ENCODE results near the gene SLC9C2.
"Not testable (repeated sequence)": the region's sequence is repeated elsewhere in the genome, so short reads cannot be mapped to it uniquely, and the experiment has no call there.

Gene SLC9C2

GRCh38 chr1:173467426-173467825, 135.4 kb downstream of the SLC9C2 start:
- Histone ChIP-seq H3K79me2 (ENCODE audit: low read length) (no peaks in the 10 kb centered on the region), H3K9ac (ENCODE audit: low read length) (no peak overlapping the region), H3K27ac (ENCODE audit: low read length) (no peak overlapping the region), H3K9me3 (replicated peaks; ENCODE audit: insufficient read depth, low read length) (no peaks in the 10 kb centered on the region), H3K27me3 (replicated peaks; ENCODE audit: insufficient read depth, low read length) (no peaks in the 10 kb centered on the region), H2AFZ (ENCODE audit: low read length) (no peak overlapping the region), H3K4me1 (ENCODE audit: low read length) (no peaks in the 10 kb centered on the region), H3K9me2 (replicated peaks; ENCODE audit: insufficient read depth, low read length) (no peaks in the 10 kb centered on the region), H3K4me2 (ENCODE audit: low read depth, low read length) (no peak overlapping the region), H3K36me3 (replicated peaks; ENCODE audit: insufficient read depth, low read length) (no peaks in the 10 kb centered on the region), H3F3A (ENCODE audit: insufficient read depth, low read length) (no peaks in the 10 kb centered on the region), H4K20me1 (ENCODE audit: insufficient read depth, low read length) (no peaks in the 10 kb centered on the region), H3K4me3 (ENCODE audit: low read length) (no peak overlapping the region)
- DNase-seq = no peak
- TF ChIP-seq CTCF (IDR thresholded peaks at IDR 0.05; ENCODE audit: low read length) (no peak), EZH2phosphoT487 (IDR thresholded peaks at IDR 0.05; ENCODE audit: low read length) (no peak), EZH2 (optimal IDR thresholded peaks at IDR 0.05; ENCODE audit: low read depth, low read length) (no peak)

- H3K27ac ChIP-seq (ENCODE audit: low read length); H3K4me1 ChIP-seq (ENCODE audit: low read length); H3F3A ChIP-seq (ENCODE audit: insufficient read depth, low read length); H2AFZ ChIP-seq (ENCODE audit: low read length); H4K20me1 ChIP-seq (ENCODE audit: insufficient read depth, low read length); H3K9ac ChIP-seq (ENCODE audit: low read length); DNase-seq; H3K9me3 ChIP-seq (replicated peaks; ENCODE audit: insufficient read depth, low read length); H3K4me3 ChIP-seq (ENCODE audit: low read length); H3K79me2 ChIP-seq (ENCODE audit: low read length); H3K4me2 ChIP-seq (ENCODE audit: low read depth, low read length); H3K27me3 ChIP-seq (replicated peaks; ENCODE audit: insufficient read depth, low read length); H3K9me2 ChIP-seq (replicated peaks; ENCODE audit: insufficient read depth, low read length); H3K36me3 ChIP-seq (replicated peaks; ENCODE audit: insufficient read depth, low read length): not testable (repeated sequence)
These were observed 138.7 kb downstream of the SLC9C2 start for GRCh38 chr1:173464185-173464584.

GRCh38 chr1:173462666-173463065, 140.2 kb downstream of the SLC9C2 start:
- H3F3A ChIP-seq (ENCODE audit: insufficient read depth, low read length); H3K4me3 ChIP-seq (ENCODE audit: low read length); H3K27me3 ChIP-seq (replicated peaks; ENCODE audit: insufficient read depth, low read length); H3K79me2 ChIP-seq (ENCODE audit: low read length); H4K20me1 ChIP-seq (ENCODE audit: insufficient read depth, low read length); H3K27ac ChIP-seq (ENCODE audit: low read length); H2AFZ ChIP-seq (ENCODE audit: low read length); H3K4me2 ChIP-seq (ENCODE audit: low read depth, low read length); H3K9ac ChIP-seq (ENCODE audit: low read length); DNase-seq; H3K4me1 ChIP-seq (ENCODE audit: low read length); H3K9me3 ChIP-seq (replicated peaks; ENCODE audit: insufficient read depth, low read length); H3K9me2 ChIP-seq (replicated peaks; ENCODE audit: insufficient read depth, low read length); H3K36me3 ChIP-seq (replicated peaks; ENCODE audit: insufficient read depth, low read length): not testable (repeated sequence)

GRCh38 chr1:173459885-173460284, 143.0 kb downstream of the SLC9C2 start:
- Histone ChIP-seq H3K36me3 (replicated peaks; ENCODE audit: insufficient read depth, low read length) (no peaks in the 10 kb centered on the region), H3K9ac (ENCODE audit: low read length) (no peak overlapping the region), H3K4me3 (ENCODE audit: low read length) (no peak overlapping the region), H3K9me2 (replicated peaks; ENCODE audit: insufficient read depth, low read length) (no peaks in the 10 kb centered on the region), H3K27ac (ENCODE audit: low read length) (no peak overlapping the region), H3K4me2 (ENCODE audit: low read depth, low read length) (no peak overlapping the region), H3K27me3 (replicated peaks; ENCODE audit: insufficient read depth, low read length) (no peaks in the 10 kb centered on the region), H3K4me1 (ENCODE audit: low read length) (no peaks in the 10 kb centered on the region), H3F3A (ENCODE audit: insufficient read depth, low read length) (no peaks in the 10 kb centered on the region), H3K9me3 (replicated peaks; ENCODE audit: insufficient read depth, low read length) (no peaks in the 10 kb centered on the region), H2AFZ (ENCODE audit: low read length) (no peak overlapping the region), H3K79me2 (ENCODE audit: low read length) (no peaks in the 10 kb centered on the region), H4K20me1 (ENCODE audit: insufficient read depth, low read length) (no peaks in the 10 kb centered on the region)
- TF ChIP-seq EZH2 (optimal IDR thresholded peaks at IDR 0.05; ENCODE audit: low read depth, low read length) (no peak), CTCF (IDR thresholded peaks at IDR 0.05; ENCODE audit: low read length) (no peak), EZH2phosphoT487 (IDR thresholded peaks at IDR 0.05; ENCODE audit: low read length) (no peak)
- DNase-seq = no peak

Data from MM.1S (cell line).